NCI-H187 (cell line): ENCODE results near the gene INSYN1.
"Not testable (repeated sequence)": the region's sequence is repeated elsewhere in the genome, so short reads cannot be mapped to it uniquely, and the experiment has no call there.

Experiments used
- DNase-seq, 2 experiments: peaks; one replicate each; lab custom pipeline; 2025; lab: John Stamatoyannopoulos, UW

The INSYN1 gene

GRCh38 chr15:73749533-73749932, 3.6 kb downstream of the INSYN1 start:
- no peak for DNase-seq

GRCh38 chr15:73748730-73749129, 4.4 kb downstream of the INSYN1 start:
- no peak for DNase-seq

GRCh38 chr15:73747847-73748590, 5.1 kb downstream of the INSYN1 start:
- DNase-seq: no peak

- DNase-seq: no peak
Measured at GRCh38 chr15:73746883-73747282, 6.3 kb downstream of the INSYN1 start.

GRCh38 chr15:73746261-73746660, 6.9 kb downstream of the INSYN1 start:
- no peak for DNase-seq

- no peak for DNase-seq
Measured at GRCh38 chr15:73745073-73745472, 8.1 kb downstream of the INSYN1 start.

GRCh38 chr15:73744293-73744692, 8.9 kb downstream of the INSYN1 start:
- DNase-seq: no peak

GRCh38 chr15:73741321-73741836, 11.8 kb downstream of the INSYN1 start:
- no peak for DNase-seq

GRCh38 chr15:73740152-73741048, 12.8 kb downstream of the INSYN1 start:
- DNase-seq: no peak

- no peak for DNase-seq
Measured at GRCh38 chr15:73737535-73737934, 15.6 kb downstream of the INSYN1 start.

GRCh38 chr15:73732930-73733329, 20.2 kb downstream of the INSYN1 start:
- DNase-seq: no peak

GRCh38 chr15:73732051-73732450, 21.1 kb downstream of the INSYN1 start:
- not testable (repeated sequence) for DNase-seq

GRCh38 chr15:73727330-73727976, 25.7 kb downstream of the INSYN1 start:
- DNase-seq: no peak

GRCh38 chr15:73724212-73724611, 28.9 kb downstream of the INSYN1 start:
- DNase-seq: no peak

GRCh38 chr15:73723191-73723590, 30.0 kb downstream of the INSYN1 start:
- no peak for DNase-seq

- DNase-seq: no peak
Measured at GRCh38 chr15:73722425-73722824, 30.7 kb downstream of the INSYN1 start.

- no peak for DNase-seq
Measured at GRCh38 chr15:73718694-73719093, 34.5 kb downstream of the INSYN1 start.

GRCh38 chr15:73717802-73718201, 35.3 kb downstream of the INSYN1 start:
- DNase-seq: no peak

GRCh38 chr15:73717206-73717605, 35.9 kb downstream of the INSYN1 start:
- no peak for DNase-seq

GRCh38 chr15:73716417-73716816, 36.7 kb downstream of the INSYN1 start:
- no peak for DNase-seq

- DNase-seq: no peak
Measured at GRCh38 chr15:73715417-73715816, 37.7 kb downstream of the INSYN1 start.

- no peak for DNase-seq
Measured at GRCh38 chr15:73714695-73715301, 38.4 kb downstream of the INSYN1 start.
